WTC11 (cell line): ENCODE results near the gene KRT4. TPM values are rescaled to one million over a fixed set of nuclear protein-coding genes. Genes with fewer than 3 reads are reported as not detected.

Experiments used
- ATAC-seq: fragments of 200-7000 bp; cut with Tn5 transposase; 2 replicates; pipeline ENCODE4 v1.10.0; 2021; ENCODE audit warnings: mild to moderate bottlenecking, moderate library complexity
- CTCF ChIA-PET: fragments of 300-600 bp; sonication (Branson Sonifier 250); formaldehyde crosslinking; loops from one replicate; lab custom pipeline; 2021; ENCODE audit warnings: antibody characterized with exemption; lab: Charles Lee
- POLR2A ChIA-PET: fragments of 350-600 bp; sonication (Branson Sonifier 250); formaldehyde crosslinking; loops from one replicate; lab custom pipeline; 2021; ENCODE audit warnings: antibody characterized with exemption; lab: Charles Lee
- DNase-seq: peaks from one replicate; pipeline ENCODE4 v3.0.0; 2021; ENCODE audit warnings: low spot score
- H3K27ac Mint-ChIP-seq: 2 replicates; pipeline ENCODE4 v1.8.0; 2021; ENCODE audit warnings: mixed read lengths
- H3K27me3 Mint-ChIP-seq: 2 replicates; pipeline ENCODE4 v1.8.0; 2021; ENCODE audit warnings: low read depth, mild to moderate bottlenecking, moderate library complexity, mixed read lengths
- H3K36me3 Mint-ChIP-seq: 2 replicates; pipeline ENCODE4 v1.8.0; 2021; ENCODE audit warnings: mixed read lengths
- H3K4me1 Mint-ChIP-seq: 2 replicates; pipeline ENCODE4 v1.8.0; 2022; ENCODE audit warnings: mixed read lengths
- H3K4me3 Mint-ChIP-seq: 2 replicates; pipeline ENCODE4 v1.8.0; 2021; ENCODE audit warnings: mild to moderate bottlenecking, moderate library complexity, mixed read lengths
- H3K9me3 Mint-ChIP-seq: 2 replicates; pipeline ENCODE4 v1.8.0; 2021; ENCODE audit warnings: mixed read lengths
- ATF1 ChIP-seq: sonication (generic); formaldehyde crosslinking; IDR thresholded peaks from 2 replicates; pipeline ENCODE4 v1.8.1; 2023; ENCODE audit warnings: mild to moderate bottlenecking, moderate library complexity, missing genetic modification reagents
- FOXK1 ChIP-seq: sonication (generic); formaldehyde crosslinking; IDR thresholded peaks from 2 replicates; pipeline ENCODE4 v1.8.0; 2022; ENCODE audit warnings: mild to moderate bottlenecking, moderate library complexity, missing genetic modification reagents
- MXD4 ChIP-seq: fragments of 250-450 bp; sonication (Bioruptor Pico); IDR thresholded peaks from 2 replicates; pipeline ENCODE4 v1.8.0; 2021; ENCODE audit warnings: mild to moderate bottlenecking, moderate library complexity, borderline replicate concordance
- MYBL2 ChIP-seq: sonication (generic); formaldehyde crosslinking; IDR thresholded peaks from 2 replicates; pipeline ENCODE4 v1.8.1; 2023; ENCODE audit warnings: mild to moderate bottlenecking, moderate library complexity, missing genetic modification reagents
- NR3C1 ChIP-seq: sonication (generic); formaldehyde crosslinking; conservative IDR thresholded peaks from 2 replicates; pipeline ENCODE4 v1.8.1; 2023; ENCODE audit warnings: low read depth, mild to moderate bottlenecking, missing genetic modification reagents
- SMAD3 ChIP-seq: sonication (generic); formaldehyde crosslinking; IDR thresholded peaks from 2 replicates; pipeline ENCODE4 v1.8.0; 2022; ENCODE audit warnings: missing genetic modification reagents, mild to moderate bottlenecking, borderline replicate concordance
- STAT6 ChIP-seq: sonication (generic); formaldehyde crosslinking; conservative IDR thresholded peaks from 2 replicates; pipeline ENCODE4 v1.8.1; 2023; ENCODE audit warnings: mild to moderate bottlenecking, low read depth, missing genetic modification reagents, moderate library complexity
- TCF7 ChIP-seq: sonication (generic); formaldehyde crosslinking; IDR thresholded peaks from 2 replicates; pipeline ENCODE4 v1.8.0; 2022; ENCODE audit warnings: mild to moderate bottlenecking, low read depth, missing genetic modification reagents, moderate library complexity
- ZNF121 ChIP-seq: sonication (generic); formaldehyde crosslinking; IDR thresholded peaks from 2 replicates; pipeline ENCODE4 v1.8.0; 2023; ENCODE audit warnings: missing genetic modification reagents
- total RNA-seq: library from RNA; stranded (reverse); gene quantifications from 3 replicates; pipeline ENCODE4 v1.2.3, GENCODE V29; 2021
- TF ChIP-seq, protein P1 (sequence below): sonication (generic); formaldehyde crosslinking; IDR thresholded peaks from 2 replicates; pipeline ENCODE4 v1.8.0; 2022; ENCODE audit warnings: mild to moderate bottlenecking, missing genetic modification reagents
- TF ChIP-seq, protein P2 (sequence below): sonication (generic); formaldehyde crosslinking; IDR thresholded peaks from 2 replicates; pipeline ENCODE4 v1.8.0; 2022; ENCODE audit warnings: mild to moderate bottlenecking, missing genetic modification reagents
- TF ChIP-seq, protein P3 (sequence below): sonication (generic); formaldehyde crosslinking; IDR thresholded peaks from 2 replicates; pipeline ENCODE4 v1.8.0; 2022; ENCODE audit warnings: mild to moderate bottlenecking, missing genetic modification reagents
- TF ChIP-seq, protein P4 (sequence below): sonication (generic); formaldehyde crosslinking; IDR thresholded peaks from 2 replicates; pipeline ENCODE4 v1.8.0; 2023; ENCODE audit warnings: missing genetic modification reagents, mild to moderate bottlenecking, borderline replicate concordance
- TF ChIP-seq, protein P5 (sequence below): sonication (generic); formaldehyde crosslinking; IDR thresholded peaks from 2 replicates; pipeline ENCODE4 v1.8.1; 2023; ENCODE audit warnings: mild to moderate bottlenecking, missing genetic modification reagents
- TF ChIP-seq, protein P6 (sequence below): sonication (generic); formaldehyde crosslinking; IDR thresholded peaks from 2 replicates; pipeline ENCODE4 v1.8.0; 2022; ENCODE audit warnings: missing genetic modification reagents

Gene KRT4
- total RNA-seq, 1 experiment from 2014 or later = not detected

DNA sequence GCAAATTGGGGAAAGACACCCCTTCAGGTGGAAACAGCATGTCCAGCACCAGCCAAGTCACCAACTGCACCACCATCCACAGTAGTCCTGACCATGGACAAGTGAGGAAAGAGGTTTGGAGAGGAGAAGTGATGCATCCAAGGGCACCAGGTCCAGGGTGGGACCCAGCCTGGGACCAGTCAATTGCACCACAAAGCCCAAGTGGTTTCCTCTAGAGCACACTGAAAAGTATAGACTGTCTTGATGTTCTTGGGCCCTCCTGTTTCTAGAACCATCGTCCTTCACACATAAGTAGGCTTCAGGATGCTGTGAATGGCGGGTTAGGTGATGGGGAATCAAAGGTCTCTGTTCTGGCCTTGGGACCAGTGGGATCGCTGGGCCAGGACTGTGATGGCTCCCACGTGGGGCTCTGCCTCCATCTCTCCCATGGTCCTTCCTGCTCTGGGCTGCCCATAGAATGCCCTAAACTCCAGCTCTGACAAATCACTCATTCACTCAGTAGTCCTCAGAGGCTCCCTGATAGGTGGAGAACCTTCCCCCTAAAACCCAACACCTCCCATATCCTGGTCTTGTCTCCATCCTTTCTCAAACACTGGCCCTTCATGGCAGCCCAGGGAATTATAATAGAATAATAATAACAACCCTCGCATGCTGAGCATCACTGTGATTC is 11.0 kb upstream of the KRT4 start (continued):
- TF ChIP-seq ZNF121 (CRISPR knock-in tag) (no peak), ATF1 (CRISPR knock-in tag) (no peak), FOXK1 (no peak), NR3C1 (CRISPR knock-in tag) (no peak)

DNA sequence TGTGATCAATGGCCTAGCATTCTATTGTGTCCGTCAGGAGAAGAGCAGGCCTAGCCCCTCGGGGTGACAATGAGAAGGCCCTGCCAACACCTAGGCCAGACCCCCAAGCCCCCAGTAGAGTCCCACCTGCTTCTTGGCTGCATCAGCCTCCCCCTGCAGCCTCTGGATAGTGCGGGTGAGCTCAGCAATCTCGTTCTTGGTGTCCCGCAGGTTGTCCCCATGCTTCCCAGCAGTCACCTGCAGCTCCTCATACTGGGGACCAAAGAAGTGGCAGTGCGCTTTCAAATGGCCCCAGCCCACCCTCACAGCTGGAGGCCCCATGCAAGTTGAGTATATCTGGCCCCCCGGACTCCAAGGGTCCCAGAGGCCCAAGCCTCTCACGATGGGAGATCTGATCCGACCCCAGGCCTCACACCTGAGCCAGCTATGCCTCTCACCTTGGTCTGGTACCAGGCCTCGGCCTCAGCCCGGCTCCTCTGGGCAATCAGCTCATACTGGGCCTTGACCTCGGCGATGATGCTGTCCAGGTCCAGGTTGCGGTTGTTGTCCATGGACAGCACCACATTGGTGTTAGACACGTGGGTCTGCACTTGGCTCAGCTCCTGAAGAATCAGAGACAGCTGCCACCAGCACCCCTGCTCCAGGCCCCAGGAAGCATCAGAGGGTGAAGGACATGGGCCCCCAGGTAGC is 10.0 kb upstream of the KRT4 start:
- H3K4me1 Mint-ChIP-seq = peaks cover 7% of the 10 kb centered on the region
- no peaks in the 10 kb centered on the region for H3K36me3 Mint-ChIP-seq
- H3K27ac Mint-ChIP-seq = no peak overlapping the region
- no peak for DNase-seq
- ATAC-seq = no peak
- H3K27me3 Mint-ChIP-seq = no peaks in the 10 kb centered on the region; the same call in 1 of the 2 replicates
- no peak overlapping the region for H3K4me3 Mint-ChIP-seq
- ChIA-PET CTCF (interaction anchor here (0.9 kb wide), 1 partner anchor 157 kb away, joined by 4 read pairs; no protein-coding TSS in a partner anchor), POLR2A (interaction anchor here (0.6 kb wide), 1 partner anchor 19 kb away, joined by 3 read pairs; no protein-coding TSS in a partner anchor)
- no peak for TF ChIP-seq TCF7 (CRISPR knock-in tag)
- TF ChIP-seq, protein P1, sequence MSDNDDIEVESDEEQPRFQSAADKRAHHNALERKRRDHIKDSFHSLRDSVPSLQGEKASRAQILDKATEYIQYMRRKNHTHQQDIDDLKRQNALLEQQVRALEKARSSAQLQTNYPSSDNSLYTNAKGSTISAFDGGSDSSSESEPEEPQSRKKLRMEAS = no peak
- TF ChIP-seq MYBL2 (CRISPR knock-in tag) = no peak
- TF ChIP-seq STAT6 (CRISPR knock-in tag) = no peak
- TF ChIP-seq, protein P2, sequence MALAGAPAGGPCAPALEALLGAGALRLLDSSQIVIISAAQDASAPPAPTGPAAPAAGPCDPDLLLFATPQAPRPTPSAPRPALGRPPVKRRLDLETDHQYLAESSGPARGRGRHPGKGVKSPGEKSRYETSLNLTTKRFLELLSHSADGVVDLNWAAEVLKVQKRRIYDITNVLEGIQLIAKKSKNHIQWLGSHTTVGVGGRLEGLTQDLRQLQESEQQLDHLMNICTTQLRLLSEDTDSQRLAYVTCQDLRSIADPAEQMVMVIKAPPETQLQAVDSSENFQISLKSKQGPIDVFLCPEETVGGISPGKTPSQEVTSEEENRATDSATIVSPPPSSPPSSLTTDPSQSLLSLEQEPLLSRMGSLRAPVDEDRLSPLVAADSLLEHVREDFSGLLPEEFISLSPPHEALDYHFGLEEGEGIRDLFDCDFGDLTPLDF = no peak
- TF ChIP-seq, protein P3, sequence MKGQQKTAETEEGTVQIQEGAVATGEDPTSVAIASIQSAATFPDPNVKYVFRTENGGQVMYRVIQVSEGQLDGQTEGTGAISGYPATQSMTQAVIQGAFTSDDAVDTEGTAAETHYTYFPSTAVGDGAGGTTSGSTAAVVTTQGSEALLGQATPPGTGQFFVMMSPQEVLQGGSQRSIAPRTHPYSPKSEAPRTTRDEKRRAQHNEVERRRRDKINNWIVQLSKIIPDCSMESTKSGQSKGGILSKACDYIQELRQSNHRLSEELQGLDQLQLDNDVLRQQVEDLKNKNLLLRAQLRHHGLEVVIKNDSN (CRISPR knock-in tag) = no peak
- TF ChIP-seq ZNF121 (CRISPR knock-in tag) = no peak
- TF ChIP-seq SMAD3 = no peak
- TF ChIP-seq, protein P4, sequence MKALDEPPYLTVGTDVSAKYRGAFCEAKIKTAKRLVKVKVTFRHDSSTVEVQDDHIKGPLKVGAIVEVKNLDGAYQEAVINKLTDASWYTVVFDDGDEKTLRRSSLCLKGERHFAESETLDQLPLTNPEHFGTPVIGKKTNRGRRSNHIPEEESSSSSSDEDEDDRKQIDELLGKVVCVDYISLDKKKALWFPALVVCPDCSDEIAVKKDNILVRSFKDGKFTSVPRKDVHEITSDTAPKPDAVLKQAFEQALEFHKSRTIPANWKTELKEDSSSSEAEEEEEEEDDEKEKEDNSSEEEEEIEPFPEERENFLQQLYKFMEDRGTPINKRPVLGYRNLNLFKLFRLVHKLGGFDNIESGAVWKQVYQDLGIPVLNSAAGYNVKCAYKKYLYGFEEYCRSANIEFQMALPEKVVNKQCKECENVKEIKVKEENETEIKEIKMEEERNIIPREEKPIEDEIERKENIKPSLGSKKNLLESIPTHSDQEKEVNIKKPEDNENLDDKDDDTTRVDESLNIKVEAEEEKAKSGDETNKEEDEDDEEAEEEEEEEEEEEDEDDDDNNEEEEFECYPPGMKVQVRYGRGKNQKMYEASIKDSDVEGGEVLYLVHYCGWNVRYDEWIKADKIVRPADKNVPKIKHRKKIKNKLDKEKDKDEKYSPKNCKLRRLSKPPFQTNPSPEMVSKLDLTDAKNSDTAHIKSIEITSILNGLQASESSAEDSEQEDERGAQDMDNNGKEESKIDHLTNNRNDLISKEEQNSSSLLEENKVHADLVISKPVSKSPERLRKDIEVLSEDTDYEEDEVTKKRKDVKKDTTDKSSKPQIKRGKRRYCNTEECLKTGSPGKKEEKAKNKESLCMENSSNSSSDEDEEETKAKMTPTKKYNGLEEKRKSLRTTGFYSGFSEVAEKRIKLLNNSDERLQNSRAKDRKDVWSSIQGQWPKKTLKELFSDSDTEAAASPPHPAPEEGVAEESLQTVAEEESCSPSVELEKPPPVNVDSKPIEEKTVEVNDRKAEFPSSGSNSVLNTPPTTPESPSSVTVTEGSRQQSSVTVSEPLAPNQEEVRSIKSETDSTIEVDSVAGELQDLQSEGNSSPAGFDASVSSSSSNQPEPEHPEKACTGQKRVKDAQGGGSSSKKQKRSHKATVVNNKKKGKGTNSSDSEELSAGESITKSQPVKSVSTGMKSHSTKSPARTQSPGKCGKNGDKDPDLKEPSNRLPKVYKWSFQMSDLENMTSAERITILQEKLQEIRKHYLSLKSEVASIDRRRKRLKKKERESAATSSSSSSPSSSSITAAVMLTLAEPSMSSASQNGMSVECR (CRISPR knock-in tag) = no peak
- TF ChIP-seq, protein P5, sequence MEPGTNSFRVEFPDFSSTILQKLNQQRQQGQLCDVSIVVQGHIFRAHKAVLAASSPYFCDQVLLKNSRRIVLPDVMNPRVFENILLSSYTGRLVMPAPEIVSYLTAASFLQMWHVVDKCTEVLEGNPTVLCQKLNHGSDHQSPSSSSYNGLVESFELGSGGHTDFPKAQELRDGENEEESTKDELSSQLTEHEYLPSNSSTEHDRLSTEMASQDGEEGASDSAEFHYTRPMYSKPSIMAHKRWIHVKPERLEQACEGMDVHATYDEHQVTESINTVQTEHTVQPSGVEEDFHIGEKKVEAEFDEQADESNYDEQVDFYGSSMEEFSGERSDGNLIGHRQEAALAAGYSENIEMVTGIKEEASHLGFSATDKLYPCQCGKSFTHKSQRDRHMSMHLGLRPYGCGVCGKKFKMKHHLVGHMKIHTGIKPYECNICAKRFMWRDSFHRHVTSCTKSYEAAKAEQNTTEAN = no peak
- TF ChIP-seq MXD4 (CRISPR knock-in tag) = no peak
- TF ChIP-seq, protein P6, sequence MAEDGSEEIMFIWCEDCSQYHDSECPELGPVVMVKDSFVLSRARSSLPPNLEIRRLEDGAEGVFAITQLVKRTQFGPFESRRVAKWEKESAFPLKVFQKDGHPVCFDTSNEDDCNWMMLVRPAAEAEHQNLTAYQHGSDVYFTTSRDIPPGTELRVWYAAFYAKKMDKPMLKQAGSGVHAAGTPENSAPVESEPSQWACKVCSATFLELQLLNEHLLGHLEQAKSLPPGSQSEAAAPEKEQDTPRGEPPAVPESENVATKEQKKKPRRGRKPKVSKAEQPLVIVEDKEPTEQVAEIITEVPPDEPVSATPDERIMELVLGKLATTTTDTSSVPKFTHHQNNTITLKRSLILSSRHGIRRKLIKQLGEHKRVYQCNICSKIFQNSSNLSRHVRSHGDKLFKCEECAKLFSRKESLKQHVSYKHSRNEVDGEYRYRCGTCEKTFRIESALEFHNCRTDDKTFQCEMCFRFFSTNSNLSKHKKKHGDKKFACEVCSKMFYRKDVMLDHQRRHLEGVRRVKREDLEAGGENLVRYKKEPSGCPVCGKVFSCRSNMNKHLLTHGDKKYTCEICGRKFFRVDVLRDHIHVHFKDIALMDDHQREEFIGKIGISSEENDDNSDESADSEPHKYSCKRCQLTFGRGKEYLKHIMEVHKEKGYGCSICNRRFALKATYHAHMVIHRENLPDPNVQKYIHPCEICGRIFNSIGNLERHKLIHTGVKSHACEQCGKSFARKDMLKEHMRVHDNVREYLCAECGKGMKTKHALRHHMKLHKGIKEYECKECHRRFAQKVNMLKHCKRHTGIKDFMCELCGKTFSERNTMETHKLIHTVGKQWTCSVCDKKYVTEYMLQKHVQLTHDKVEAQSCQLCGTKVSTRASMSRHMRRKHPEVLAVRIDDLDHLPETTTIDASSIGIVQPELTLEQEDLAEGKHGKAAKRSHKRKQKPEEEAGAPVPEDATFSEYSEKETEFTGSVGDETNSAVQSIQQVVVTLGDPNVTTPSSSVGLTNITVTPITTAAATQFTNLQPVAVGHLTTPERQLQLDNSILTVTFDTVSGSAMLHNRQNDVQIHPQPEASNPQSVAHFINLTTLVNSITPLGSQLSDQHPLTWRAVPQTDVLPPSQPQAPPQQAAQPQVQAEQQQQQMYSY (CRISPR knock-in tag) = no peak
- H3K9me3 Mint-ChIP-seq = peaks cover 6% of the 10 kb centered on the region
